Subcutaneous abdominal adipose tissue (tissue), 5 donors: ENCODE results near the gene FAF2.

Source experiments
- H3K27ac ChIP-seq: one replicate; pipeline ENCODE4 v1.7.0; 2013; ENCODE audit warnings: low read depth, mild to moderate bottlenecking, inconsistent platforms, low read length, moderate library complexity
- H3K27me3 ChIP-seq, 5 donors: one replicate each; pipeline ENCODE4 v1.7.0; 2013; ENCODE audit warnings: low read length in 5 of 5, inconsistent platforms in 1 of 5; ENCODE audit not compliant: control insufficient read depth in 5 of 5, insufficient read depth in 4 of 5
- H3K36me3 ChIP-seq, 5 donors: one replicate each; pipeline ENCODE4 v1.7.0; 2013; ENCODE audit warnings: low read length in 5 of 5; ENCODE audit not compliant: control insufficient read depth in 5 of 5, insufficient read depth in 5 of 5
- H3K4me1 ChIP-seq, 5 donors: one replicate each; pipeline ENCODE4 v1.7.0; 2013; ENCODE audit warnings: low read length in 5 of 5, mild to moderate bottlenecking in 3 of 5, moderate library complexity in 1 of 5; ENCODE audit not compliant: control insufficient read depth in 5 of 5, insufficient read depth in 5 of 5
- H3K4me3 ChIP-seq, 5 donors: one replicate each; pipeline ENCODE4 v1.7.0; 2013; ENCODE audit warnings: low read length in 5 of 5, low read depth in 1 of 5
- H3K9ac ChIP-seq, 5 donors: one replicate each; pipeline ENCODE4 v1.7.0; 2013; ENCODE audit warnings: low read length in 5 of 5, mild to moderate bottlenecking in 4 of 5, moderate library complexity in 3 of 5
- H3K9me3 ChIP-seq, 5 donors: one replicate each; pipeline ENCODE4 v1.7.0; 2013; ENCODE audit warnings: low read length in 5 of 5; ENCODE audit not compliant: control insufficient read depth in 5 of 5
- donor health status: healthy.
- donor health status: healthy.
- donor health status: healthy.
- donor health status: healthy.
- donor health status: healthy.

FAF2 gene

DNA sequence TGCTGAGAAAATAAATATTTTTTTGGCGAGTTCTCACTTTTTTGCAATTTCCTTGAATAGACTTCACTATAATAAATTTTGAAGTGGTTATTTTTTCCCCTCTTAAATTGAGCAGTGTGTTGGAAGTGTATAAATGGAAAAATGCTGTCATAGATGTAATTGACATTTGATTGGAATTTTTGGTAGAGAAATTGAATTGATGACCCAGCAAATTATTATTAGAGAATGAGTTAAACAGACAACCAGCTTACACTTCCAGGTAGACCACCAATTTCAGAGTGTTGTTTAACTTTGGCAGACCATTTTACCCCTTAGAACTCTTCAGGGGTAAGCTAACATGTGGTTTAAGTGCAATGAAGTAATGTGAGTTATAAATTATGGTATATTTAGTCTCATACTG lies 1.9 kb downstream of the FAF2 start:
- Histone ChIP-seq H3K36me3 (peaks cover 0 to 13% (median 11%) of the 10 kb centered on the region in 5 donors), H3K27me3 (no peaks in the 10 kb centered on the region), H3K4me3 (no peak overlapping the region), H3K4me1 (peaks cover 0 to 30% (median 24%) of the 10 kb centered on the region in 5 donors), H3K9ac (peak overlapping the region in 1 of 5 donors; percentile 1), H3K9me3 (no peaks in the 10 kb centered on the region), H3K27ac (no peak overlapping the region)

DNA sequence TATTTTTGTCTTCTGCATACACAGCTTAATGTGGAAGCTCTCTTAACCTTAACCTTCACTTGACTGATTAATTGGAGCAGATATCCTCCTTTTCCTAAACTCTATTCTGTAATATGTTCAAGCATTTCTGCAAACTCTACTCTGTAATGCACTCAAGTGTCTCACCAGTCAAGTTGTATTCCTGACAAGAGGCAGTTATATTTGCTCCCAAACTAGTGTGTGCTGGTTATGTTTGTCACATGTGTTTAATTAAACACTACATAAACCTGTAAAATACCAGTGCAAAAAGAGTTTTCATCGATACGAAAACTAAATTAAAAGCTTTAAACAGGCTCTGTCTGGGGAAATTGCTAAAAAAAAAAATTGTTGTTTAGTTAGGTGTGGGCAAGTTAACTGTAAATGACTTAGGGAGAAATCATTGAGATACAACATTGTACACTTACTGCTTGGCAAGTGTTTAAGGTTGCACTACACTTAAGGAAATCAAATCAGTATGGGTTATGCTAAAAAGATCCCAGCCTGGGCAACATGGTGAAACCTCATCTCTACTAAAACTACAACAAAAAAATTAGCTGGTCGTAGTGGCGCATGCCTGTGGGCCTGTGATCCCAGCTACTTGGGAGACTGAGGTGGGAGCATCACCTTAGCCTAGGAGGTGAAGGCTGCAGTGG lies 6.7 kb downstream of the FAF2 start:
- H3K4me3 ChIP-seq = no peak overlapping the region
- no peaks in the 10 kb centered on the region for H3K27me3 ChIP-seq
- H3K9ac ChIP-seq = no peak overlapping the region
- H3K27ac ChIP-seq = no peak overlapping the region
- no peaks in the 10 kb centered on the region for H3K9me3 ChIP-seq
- H3K36me3 ChIP-seq = peaks cover 0 to 13% (median 11%) of the 10 kb centered on the region in 5 donors
- peaks cover 0 to 11% (median 9%) of the 10 kb centered on the region in 5 donors for H3K4me1 ChIP-seq

DNA sequence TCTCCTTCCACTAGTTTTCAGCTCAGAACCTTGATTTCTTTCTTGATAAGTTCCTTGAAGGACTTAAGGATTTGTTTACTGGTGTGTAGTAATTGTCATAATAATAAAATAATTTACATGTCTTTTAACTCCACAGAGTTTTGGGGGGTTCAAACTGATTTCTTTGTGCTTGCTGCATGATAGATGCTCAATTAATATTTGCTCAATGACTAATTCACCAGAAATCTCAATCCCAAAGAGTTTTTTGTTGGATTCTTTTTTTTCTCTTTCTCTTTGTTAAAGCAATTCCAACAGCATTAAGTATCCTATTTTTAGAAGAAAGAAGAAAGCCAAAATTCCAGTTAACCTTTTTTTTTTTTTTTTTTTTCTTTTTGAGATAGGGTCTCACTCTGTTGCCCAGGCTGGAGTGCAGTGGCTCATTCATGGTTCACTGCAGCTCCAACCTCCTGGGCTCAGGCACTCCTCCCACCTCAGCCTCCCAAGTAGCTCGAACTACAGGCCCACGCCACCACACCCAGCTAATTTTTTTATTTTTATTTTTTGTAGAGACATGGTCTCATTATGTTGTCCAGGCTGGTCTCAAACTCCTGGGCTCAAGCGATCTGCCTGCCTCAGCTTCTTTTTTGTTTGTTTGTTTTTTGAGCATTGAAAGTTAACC lies 10.8 kb downstream of the FAF2 start:
- Histone ChIP-seq H3K27ac (no peak overlapping the region), H3K4me1 (peaks cover 0 to 16% (median 4%) of the 10 kb centered on the region in 5 donors), H3K9me3 (no peaks in the 10 kb centered on the region), H3K4me3 (no peak overlapping the region), H3K27me3 (no peaks in the 10 kb centered on the region), H3K36me3 (peaks cover 0 to 7% (median 5%) of the 10 kb centered on the region in 5 donors), H3K9ac (no peak overlapping the region)

GRCh38 chr5:176461349-176461748 lies 13.2 kb downstream of the FAF2 start:
- Histone ChIP-seq H3K4me3 (no peak overlapping the region), H3K36me3 (peaks cover 0 to 3% (median 0%) of the 10 kb centered on the region in 5 donors), H3K27me3 (no peaks in the 10 kb centered on the region), H3K9ac (no peak overlapping the region), H3K9me3 (no peaks in the 10 kb centered on the region), H3K4me1 (peaks cover 0 to 33% (median 13%) of the 10 kb centered on the region in 5 donors), H3K27ac (no peak overlapping the region)

DNA sequence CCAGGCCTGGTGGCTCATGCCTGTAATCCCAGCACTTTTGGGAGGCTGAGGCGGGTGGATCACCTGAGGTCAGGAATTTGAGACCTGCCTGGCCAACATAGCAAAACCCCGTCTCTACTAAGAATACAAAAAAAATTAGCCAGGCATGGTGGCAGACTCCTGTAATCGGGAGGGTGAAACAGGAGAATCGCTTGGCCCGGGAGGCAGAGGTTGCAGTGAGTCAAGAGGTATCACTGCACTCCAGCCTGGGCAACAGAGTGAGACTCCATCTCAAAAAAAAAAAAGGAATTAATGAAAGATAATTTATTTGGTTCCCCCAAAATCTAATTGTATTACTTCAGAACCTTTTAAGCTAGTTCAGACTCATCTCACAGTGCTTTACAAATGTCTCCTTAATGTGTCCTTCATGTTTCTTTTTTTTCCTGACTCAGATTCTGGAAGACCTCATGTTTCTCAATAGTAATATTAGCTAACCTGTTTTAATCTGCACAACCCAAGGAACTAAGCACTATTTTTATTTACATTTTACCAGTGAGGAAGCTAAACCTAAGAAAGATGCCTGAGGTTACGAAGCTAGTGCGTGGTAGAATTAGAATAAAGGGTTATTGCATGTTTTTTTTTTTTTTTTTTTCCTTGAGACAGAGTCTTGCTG lies 15.1 kb downstream of the FAF2 start:
- no peaks in the 10 kb centered on the region for H3K27me3 ChIP-seq
- H3K4me1 ChIP-seq = peaks cover 0 to 37% (median 19%) of the 10 kb centered on the region in 5 donors
- H3K9me3 ChIP-seq = no peaks in the 10 kb centered on the region
- peaks cover 0 to 3% (median 0%) of the 10 kb centered on the region in 5 donors for H3K36me3 ChIP-seq
- H3K4me3 ChIP-seq = no peak overlapping the region
- H3K9ac ChIP-seq = no peak overlapping the region
- H3K27ac ChIP-seq = no peak overlapping the region

DNA sequence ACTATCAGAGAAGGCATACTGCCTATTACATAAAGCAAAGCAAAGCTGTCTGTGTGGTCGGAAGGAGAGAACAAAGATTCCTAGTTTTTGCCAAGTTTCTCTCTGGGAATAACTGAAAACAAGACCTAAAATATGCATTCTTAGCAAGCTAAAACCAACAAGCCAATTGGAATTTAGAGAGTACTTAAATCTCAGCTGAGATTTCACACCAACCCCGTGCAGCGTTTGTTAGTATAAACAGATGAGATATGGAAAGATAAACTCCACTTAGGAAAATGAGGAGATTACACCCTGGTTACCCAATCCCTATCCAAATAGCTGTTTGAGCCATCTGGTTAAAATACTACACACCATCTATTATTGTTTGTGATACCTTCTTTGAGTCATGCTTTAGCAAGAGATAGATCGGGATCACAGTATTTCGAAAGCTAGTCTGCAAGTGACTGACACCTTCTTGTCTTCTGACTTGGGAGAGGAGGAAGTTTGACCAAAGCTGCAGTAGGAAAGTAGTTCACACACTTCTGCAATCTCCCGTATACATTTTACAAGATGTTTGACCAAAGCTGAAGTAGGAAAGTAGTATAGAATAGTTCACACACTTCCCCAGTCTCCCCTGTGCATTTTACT lies 18.2 kb downstream of the FAF2 start:
- Histone ChIP-seq H3K9ac (no peak overlapping the region), H3K4me1 (peaks cover 0 to 47% (median 19%) of the 10 kb centered on the region in 5 donors), H3K27ac (no peak overlapping the region), H3K27me3 (no peaks in the 10 kb centered on the region), H3K36me3 (peaks cover 0 to 7% (median 0%) of the 10 kb centered on the region in 5 donors), H3K9me3 (no peaks in the 10 kb centered on the region), H3K4me3 (no peak overlapping the region)

DNA sequence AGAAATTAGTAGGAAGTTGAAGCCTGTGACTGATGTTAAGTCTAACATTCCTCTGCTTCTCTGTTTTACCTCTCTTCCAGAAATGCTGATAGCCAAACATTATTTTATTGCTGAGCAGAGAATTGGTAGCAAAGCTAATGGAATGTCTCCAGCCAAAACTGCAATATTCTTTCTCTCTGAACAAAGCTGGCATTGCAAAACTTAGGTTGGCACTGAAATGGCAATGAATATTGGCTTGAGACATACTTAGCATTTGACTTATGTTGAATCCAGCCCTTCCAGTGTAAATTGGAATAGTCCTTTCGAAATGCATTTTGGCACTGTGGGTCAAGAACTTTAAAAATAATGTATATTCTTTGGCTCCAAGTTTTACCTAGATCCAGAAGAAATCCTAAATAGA lies 21.1 kb downstream of the FAF2 start:
- peaks cover 0 to 44% (median 19%) of the 10 kb centered on the region in 5 donors for H3K4me1 ChIP-seq
- H3K9ac ChIP-seq = no peak overlapping the region
- no peaks in the 10 kb centered on the region for H3K27me3 ChIP-seq
- no peak overlapping the region for H3K4me3 ChIP-seq
- peaks cover 0 to 11% (median 3%) of the 10 kb centered on the region in 5 donors for H3K36me3 ChIP-seq
- no peak overlapping the region for H3K27ac ChIP-seq
- H3K9me3 ChIP-seq = peaks cover 0 to 4% (median 0%) of the 10 kb centered on the region in 5 donors

- Histone ChIP-seq H3K27ac (no peak overlapping the region), H3K4me3 (no peak overlapping the region), H3K9me3 (peaks cover 0 to 5% (median 0%) of the 10 kb centered on the region in 5 donors), H3K9ac (no peak overlapping the region), H3K4me1 (peaks cover 0 to 35% (median 16%) of the 10 kb centered on the region in 5 donors), H3K36me3 (peaks cover 0 to 11% (median 3%) of the 10 kb centered on the region in 5 donors), H3K27me3 (no peaks in the 10 kb centered on the region)
Measured at GRCh38 chr5:176470539-176470938, 22.4 kb downstream of the FAF2 start.

DNA sequence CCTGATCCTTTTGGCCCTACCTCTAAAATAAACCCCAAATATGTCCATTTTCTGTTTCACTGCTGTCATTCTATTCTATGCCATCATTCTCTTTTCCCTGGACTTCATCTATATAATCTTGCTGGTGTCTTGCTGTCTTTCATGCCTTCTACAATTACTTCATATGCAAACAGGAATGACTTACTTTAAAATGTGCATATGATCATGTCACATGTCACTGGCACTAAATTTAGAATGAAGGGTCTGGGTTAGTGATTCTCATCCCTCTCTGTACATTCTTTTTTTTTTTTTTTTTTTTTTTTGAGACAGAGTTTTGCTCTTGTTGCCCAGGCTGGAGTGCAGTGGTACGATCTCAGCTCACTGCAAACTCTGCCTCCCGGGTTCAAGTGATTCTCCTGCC lies 22.9 kb downstream of the FAF2 start:
- H3K36me3 ChIP-seq = peaks cover 0 to 11% (median 3%) of the 10 kb centered on the region in 5 donors
- H3K9ac ChIP-seq = no peak overlapping the region

More for the DNA sequence above, 22.9 kb downstream of the FAF2 start:
- Histone ChIP-seq H3K9me3 (peaks cover 0 to 5% (median 0%) of the 10 kb centered on the region in 5 donors), H3K27me3 (no peaks in the 10 kb centered on the region), H3K27ac (no peak overlapping the region), H3K4me1 (peaks cover 0 to 29% (median 12%) of the 10 kb centered on the region in 5 donors), H3K4me3 (no peak overlapping the region)
